Activated effector memory CD4-positive, alpha-beta T cell treated with anti-CD3 and anti-CD28 coated beads, Interleukin-2, amount 50 U/mL, for 16 hours (primary cell): ENCODE data around the gene KRTAP6-1.

ENCODE experiments used
- DNase-seq: peaks from one replicate; pipeline ENCODE4 v3.0.0-alpha.2; 2020

KRTAP6-1 gene

GRCh38 chr21:30613836-30614235, at the start of gene KRTAP6-1:
Gene KRTAP6-1 (minus strand): TSS chr21:30613930. CDS start chr21:30613904, 26 bp downstream.
- no peak for DNase-seq

DNA sequence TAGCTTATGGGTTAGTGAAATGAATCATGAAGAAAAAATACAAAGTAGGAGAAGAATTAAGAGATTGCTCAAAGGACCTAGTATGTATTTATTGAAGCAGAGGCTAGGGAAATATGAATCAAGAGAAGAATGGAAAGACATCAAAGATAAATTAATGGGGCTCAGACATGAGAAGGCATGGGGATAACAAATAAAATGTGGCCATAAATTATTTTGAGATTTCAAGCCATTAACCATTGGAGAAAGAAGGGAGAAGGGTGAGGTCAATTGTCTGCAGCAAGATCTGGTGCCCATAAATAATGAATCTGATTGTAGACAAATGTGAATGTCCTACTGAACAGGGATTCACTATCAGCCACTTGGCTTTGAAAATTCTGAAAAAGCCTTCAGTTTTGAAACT, 39.2 kb upstream of the KRTAP6-1 start:
- DNase-seq, result no peak

DNA sequence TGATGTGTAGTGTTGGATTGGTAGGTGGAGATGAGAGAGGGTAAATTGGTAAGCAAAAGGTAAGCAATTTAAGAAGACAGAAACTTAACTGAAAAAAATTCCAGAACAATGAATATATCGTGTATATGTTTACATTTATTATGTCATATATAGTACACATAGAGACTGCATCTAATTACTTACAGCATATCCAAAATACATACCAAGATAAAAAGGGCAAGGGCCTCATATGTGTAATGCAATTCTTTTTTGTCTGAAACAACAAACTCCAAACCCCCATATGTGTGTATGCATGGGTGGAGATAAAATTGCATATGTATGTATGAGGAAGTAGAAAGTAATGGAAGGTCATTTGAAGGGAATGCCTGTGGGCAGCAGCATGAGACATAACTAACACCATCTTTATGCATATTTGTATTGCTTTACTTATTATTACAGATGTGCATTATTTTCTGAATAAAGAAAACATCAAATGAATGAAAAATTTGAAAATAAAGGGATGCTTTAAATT, 33.2 kb upstream of the KRTAP6-1 start:
- no peak for DNase-seq

DNA sequence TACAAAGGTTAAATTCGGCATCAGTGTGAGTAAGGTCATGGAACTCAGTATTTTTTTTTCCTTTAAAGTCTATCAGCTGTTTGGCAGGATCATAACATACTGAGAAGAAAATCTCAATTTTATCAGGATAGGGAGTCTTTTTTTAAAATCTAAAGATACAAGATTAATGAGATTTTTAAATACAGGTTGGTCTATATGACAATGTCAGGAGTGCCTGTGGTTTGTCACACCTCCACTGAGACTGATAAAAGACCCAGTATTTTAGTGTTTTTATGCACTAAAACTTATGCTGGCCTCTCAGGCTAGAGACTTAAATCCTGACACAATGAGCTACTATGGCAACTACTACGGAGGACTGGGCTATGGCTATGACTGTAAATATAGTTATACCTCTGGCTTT, 28.8 kb upstream of the KRTAP6-1 start, which contains the start of gene KRTAP20-3:
KRTAP20-3 (plus strand) TSS at position 301 of the 400 bp plus-strand sequence.
- DNase-seq, result no peak

DNA sequence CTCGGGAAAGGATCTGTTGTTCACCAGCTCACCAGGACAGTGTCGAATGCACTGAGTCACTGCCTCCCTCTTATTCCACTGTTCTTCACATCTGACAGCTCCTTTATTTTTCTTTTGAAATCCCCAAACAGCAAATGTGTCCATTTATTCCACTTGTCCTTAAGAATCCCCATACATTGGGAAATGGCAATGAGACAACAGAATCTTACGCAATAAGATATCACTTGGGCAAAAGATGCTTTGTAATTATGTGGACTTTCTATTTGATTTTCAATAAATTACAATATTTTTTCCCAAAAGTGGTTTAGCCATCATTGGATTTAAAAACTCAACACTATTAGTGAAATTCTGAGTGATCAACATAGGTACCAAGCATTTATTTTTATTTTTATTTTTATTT, 25.0 kb upstream of the KRTAP6-1 start:
- DNase-seq, result no peak

DNA sequence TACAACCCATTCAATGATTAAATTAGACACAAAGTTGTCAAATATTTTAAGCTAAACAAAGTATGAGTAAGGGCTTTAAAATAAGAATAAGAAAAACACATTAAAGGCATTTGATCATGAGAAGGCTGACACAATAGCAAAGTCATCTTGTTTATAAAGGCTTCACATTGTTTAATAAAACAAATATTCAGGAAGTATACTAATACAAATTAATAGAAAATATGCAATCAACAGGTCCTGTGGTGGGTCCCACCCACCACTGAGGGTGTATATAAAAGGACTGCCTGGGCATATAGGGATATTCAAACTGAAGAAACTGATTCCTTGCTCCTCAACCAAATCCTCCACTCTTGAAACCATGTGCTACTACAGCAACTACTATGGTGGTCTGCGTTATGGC, 21.2 kb upstream of the KRTAP6-1 start, which contains the start of gene KRTAP20-2:
KRTAP20-2 (plus strand) TSS at position 301 of the 400 bp plus-strand sequence; CDS start at position 359, 58 bp downstream.
- no peak for DNase-seq

- no peak for DNase-seq
Observed at GRCh38 chr21:30629200-30629599, 15.5 kb upstream of the KRTAP6-1 start.

- no peak for DNase-seq
Observed at GRCh38 chr21:30628109-30628508, 14.4 kb upstream of the KRTAP6-1 start.

DNA sequence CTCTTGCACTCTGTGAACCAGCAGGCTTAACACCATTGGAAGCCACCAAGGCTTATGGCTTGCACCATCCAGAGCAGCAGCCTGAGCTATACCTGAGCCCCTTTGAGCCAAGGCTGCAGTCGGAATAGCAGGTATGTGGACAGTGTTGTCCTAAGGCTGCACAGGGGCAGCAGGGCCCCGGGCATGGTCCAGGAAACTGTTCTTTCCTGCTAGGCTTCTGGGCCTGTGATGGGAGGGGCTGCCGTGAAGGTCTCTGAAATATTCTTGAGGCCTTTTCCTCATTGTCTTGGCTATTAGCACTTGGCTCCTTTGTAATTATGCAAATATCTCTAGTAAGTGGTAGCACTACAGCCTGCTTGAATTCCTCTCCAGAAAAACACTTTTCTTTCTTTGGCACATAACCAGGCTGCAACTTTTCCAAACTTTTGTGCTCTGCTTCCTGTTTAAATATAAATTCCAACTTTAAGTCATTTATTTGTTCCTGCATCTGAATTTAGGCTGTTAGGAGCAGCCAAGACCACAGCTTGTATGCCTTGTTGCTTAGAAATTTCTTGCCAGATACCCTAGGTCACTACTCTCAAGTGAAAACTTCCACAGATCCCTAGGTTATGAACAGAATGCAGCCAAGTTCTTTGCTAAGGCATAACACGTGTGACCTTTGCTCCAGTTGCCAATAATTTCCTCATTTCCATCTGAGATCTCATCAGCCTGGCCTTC, 11.9 kb upstream of the KRTAP6-1 start:
- DNase-seq, result no peak

GRCh38 chr21:30623362-30623761, 9.6 kb upstream of the KRTAP6-1 start:
- DNase-seq, result no peak

- no peak for DNase-seq
Observed at GRCh38 chr21:30620522-30620921, 6.8 kb upstream of the KRTAP6-1 start, which contains the start of gene KRTAP20-4. Gene KRTAP20-4 (plus strand): TSS chr21:30620627.

DNA sequence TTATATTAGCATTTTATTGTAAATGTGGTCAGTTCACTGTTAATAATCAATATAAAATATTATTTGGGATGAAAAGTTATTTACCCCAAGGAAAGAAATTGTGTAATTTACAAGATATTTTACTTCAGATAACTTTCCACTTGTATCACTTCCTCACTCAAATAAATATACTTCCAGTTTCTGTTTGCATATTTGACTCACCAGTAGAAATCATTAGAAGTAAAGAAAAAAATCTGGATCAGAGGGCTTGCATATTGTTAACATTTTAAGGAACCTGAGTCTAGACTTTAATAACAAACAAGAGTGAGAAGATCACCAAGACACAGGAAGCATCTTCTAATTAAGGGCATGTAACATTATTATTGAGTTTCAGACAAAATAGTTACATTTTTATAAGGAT, 6.3 kb upstream of the KRTAP6-1 start:
- DNase-seq, result no peak

GRCh38 chr21:30616125-30616524, 2.4 kb upstream of the KRTAP6-1 start, which contains the start of gene KRTAP20-1:
Gene KRTAP20-1 (plus strand): TSS chr21:30616425. CDS start chr21:30616455, 30 bp downstream.
- no peak for DNase-seq

DNA sequence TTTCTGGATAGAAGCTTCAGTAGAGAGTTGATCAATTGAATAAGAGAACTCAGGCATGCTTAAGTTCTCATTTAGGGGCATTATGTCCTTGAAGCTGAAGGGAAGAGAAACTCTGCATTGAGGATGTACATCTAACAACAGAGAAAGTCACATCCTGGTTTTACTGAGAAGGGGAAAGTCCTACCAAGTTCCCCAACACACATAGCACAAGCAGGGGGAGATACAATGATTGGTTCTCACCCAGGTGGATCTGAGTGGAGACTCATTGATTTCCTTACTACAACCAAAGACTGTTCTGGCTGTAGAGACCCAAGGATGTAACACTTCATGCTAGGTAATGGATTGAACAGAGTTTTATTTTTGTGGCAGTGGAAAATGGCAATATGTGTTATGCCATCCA, 1.5 kb upstream of the KRTAP6-1 start:
- no peak for DNase-seq

DNA sequence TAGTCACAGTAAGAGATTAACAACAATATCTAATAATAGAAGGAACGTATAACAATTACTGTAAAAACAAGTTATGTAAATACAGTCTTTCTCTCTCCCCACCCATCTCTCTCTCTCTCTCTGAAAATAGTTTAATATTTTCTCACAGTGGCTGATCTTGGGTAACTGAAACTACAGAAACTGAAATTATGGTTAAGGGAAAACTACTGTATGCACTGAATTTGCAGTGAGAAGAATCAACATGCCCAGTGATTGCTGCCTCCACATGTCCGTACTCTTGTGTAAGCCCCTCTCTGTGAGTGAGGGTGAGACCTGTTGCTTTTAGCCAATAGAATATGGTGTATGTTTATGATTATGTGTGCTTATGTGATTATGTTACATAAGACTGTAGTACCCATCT, 1.6 kb downstream of the KRTAP6-1 start:
- no peak for DNase-seq

DNA sequence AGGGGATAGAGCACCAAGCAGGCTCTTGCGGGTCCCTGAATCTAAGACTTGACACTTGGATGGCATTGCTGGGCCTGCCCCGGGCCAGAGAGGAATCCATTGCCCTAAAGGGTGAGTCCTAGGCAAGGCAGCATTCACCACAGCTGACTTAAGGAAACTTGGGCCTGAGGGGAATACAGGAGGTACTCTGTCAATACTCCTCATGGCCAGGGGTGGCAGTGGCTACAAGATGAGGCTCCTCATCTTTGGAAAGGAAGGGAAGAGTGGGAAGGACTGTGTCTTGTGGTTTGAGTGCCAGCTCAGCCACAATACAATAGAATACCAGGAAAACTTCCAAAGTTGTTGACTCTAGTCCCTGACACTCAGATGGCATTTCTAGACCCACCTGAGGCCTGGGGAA, 7.8 kb downstream of the KRTAP6-1 start:
- DNase-seq, result no peak

DNA sequence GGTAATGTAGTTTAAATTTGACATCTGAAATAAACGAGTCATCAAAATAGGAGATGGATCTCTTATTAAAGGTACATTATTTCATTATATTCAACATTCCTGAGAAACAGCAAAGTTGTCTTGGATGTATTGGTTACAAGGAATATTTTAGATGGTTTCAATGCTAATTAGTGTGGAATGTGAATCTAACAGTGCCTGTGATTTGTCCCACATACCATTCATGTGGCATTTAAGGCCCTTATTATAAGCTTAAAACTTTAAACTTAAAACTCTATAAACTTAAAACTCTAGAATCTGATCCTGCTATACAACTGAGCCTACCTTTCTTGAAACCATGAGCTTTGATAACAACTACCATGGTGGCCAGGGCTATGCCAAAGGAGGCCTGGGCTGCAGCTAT, 12.9 kb downstream of the KRTAP6-1 start, which contains the start of gene KRTAP22-1:
KRTAP22-1 (plus strand) TSS at position 301 of the 400 bp plus-strand sequence.
- no peak for DNase-seq

- DNase-seq, result no peak
Observed at GRCh38 chr21:30598802-30599201, 14.9 kb downstream of the KRTAP6-1 start, which contains the start of gene KRTAP6-2. Gene KRTAP6-2 (minus strand): TSS chr21:30598902. CDS start chr21:30598874, 28 bp downstream.

DNA sequence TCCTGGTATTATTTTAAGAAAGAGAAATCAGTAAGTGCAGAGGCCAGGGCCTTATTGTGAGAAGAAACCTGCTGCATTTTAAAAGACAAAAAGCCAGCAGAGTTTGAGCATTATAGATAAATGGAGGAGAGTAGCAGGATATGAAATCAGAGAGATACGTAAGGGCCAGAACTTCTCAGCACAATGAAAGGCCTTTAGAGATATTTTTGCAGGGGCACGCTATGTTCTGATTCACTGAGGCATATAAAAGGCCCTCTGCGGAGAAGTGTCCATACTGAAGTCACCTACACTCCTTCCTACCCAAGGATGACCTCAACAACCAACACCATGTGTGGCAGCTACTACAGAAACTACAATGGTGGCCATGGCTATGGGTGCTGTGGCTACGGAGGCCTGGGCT, 21.6 kb downstream of the KRTAP6-1 start, which contains the start of gene KRTAP6-3:
KRTAP6-3 (plus strand) TSS at position 301 of the 400 bp plus-strand sequence; CDS start at position 307, 6 bp downstream.
- DNase-seq, result no peak

DNA sequence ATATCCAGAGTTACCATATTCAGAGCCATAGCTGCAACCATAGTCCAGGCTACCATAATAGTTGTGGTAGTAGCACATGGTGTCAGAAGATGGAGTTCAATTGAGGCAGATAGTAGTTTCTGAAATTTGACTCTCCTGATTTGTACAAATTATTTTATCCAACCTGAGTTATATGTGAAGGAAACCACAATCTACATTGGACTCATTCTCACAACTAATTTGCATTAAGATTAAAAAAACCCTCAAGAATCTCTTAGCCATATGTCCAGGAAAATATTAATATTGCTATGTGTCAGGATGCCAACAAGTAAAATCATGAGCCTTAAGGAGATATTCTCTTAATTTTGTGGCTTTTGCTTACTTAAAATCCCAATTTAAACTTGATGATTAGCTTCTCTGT, 23.4 kb downstream of the KRTAP6-1 start, which contains the start of gene KRTAP22-2:
KRTAP22-2 (minus strand) TSS at position 101 of the 400 bp plus-strand sequence.
- DNase-seq, result no peak

GRCh38 chr21:30582870-30583269, 30.9 kb downstream of the KRTAP6-1 start:
- DNase-seq, result no peak

- DNase-seq, result no peak
Observed at GRCh38 chr21:30580132-30580531, 33.6 kb downstream of the KRTAP6-1 start.

DNA sequence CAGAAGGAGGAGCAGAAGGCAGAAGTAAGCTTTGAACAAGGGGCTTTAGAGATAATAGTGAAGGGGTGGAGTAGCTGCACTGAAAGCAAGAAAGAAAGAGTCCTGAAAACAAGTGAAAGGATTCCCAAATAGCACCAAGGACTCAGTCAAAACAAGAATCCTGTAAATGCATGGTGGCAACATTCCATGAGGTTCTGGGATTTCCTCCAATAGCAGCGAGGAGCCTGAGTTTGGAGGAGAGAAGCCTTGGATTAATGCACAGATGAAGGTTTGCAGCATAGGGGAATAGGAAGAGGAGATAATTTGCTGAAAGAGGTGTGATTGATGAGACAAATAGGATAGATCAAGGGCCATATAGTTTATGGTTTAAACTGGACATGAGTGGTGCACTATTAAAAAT, 34.4 kb downstream of the KRTAP6-1 start:
- no peak for DNase-seq

GRCh38 chr21:30577766-30578165, 36.0 kb downstream of the KRTAP6-1 start:
- no peak for DNase-seq
